ENCODE results near the gene CEP152.

Gene CEP152

DNA sequence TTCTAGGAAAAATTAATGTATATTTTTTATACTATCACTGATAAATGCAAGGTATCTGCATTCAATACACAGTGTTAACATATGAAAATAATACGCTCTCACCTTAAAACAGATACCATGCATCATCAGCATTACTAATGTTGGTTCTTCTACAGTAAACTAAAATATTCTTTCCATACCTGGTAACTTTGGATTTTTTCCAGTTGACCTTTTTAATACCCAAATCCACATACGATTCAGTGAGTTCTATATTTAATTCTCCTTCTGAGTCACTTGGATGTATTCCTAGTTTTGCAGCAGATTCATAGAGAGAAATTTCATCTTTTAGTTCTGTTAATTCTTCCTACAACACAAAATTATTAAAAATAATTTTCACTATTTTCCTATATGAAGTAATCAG lies 29.9 kb downstream of the CEP152 start:
- Histone ChIP-seq H3K27ac (ENCODE audit: low read depth, low read length) (no peak overlapping the region), H3K9ac (ENCODE audit: low read length) (no peak overlapping the region), H3K36me3 (ENCODE audit: low read length) (peaks cover 53% of the 10 kb centered on the region), H3K27me3 (ENCODE audit: low read length) (no peaks in the 10 kb centered on the region), H3F3A (ENCODE audit: insufficient read depth) (no peaks in the 10 kb centered on the region), H3K4me3 (ENCODE audit: insufficient read depth, low read length, poor library complexity, severe bottlenecking) (no peak overlapping the region), H3K9me2 (replicated peaks; ENCODE audit: insufficient read depth, low read length) (no peaks in the 10 kb centered on the region), H3K9me3 (ENCODE audit: insufficient read depth, low read length) (no peaks in the 10 kb centered on the region), H3K79me2 (ENCODE audit: insufficient read depth, low read length) (no peaks in the 10 kb centered on the region), H4K20me1 (ENCODE audit: low read depth, low read length) (no peaks in the 10 kb centered on the region), H3K4me2 (ENCODE audit: low read depth, low read length, poor library complexity, severe bottlenecking) (no peak overlapping the region), H2AFZ (ENCODE audit: low read depth, low read length, severe bottlenecking) (no peak overlapping the region)
- no peak for TF ChIP-seq EZH2phosphoT487 (conservative IDR thresholded peaks at IDR 0.05; ENCODE audit: low read length)
- TF ChIP-seq, protein P1, sequence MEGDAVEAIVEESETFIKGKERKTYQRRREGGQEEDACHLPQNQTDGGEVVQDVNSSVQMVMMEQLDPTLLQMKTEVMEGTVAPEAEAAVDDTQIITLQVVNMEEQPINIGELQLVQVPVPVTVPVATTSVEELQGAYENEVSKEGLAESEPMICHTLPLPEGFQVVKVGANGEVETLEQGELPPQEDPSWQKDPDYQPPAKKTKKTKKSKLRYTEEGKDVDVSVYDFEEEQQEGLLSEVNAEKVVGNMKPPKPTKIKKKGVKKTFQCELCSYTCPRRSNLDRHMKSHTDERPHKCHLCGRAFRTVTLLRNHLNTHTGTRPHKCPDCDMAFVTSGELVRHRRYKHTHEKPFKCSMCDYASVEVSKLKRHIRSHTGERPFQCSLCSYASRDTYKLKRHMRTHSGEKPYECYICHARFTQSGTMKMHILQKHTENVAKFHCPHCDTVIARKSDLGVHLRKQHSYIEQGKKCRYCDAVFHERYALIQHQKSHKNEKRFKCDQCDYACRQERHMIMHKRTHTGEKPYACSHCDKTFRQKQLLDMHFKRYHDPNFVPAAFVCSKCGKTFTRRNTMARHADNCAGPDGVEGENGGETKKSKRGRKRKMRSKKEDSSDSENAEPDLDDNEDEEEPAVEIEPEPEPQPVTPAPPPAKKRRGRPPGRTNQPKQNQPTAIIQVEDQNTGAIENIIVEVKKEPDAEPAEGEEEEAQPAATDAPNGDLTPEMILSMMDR (IDR thresholded peaks at IDR 0.05; ENCODE audit: insufficient read depth, low read length, poor library complexity, severe bottlenecking): no peak

DNA sequence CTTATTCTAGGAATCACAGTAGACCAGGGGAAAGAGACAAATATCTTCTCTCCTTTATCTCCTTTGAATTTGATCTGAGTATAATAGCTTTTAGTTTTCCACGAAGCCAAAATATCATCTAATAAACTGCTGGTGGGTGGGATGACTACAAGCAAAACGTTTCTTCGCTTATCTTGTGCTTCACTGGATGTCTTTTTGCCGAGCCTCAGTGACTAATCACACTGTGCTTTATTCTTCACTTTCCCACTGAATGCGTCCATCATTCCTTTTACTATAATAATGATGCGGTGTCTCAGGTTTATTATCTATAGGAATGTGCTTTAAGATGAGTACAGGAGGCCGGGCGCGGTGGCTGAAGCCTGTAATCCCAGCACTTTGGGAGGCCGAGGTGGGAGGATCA lies 32.5 kb downstream of the CEP152 start:
- Histone ChIP-seq H3K4me2 (ENCODE audit: low read depth, low read length, poor library complexity, severe bottlenecking) (no peak overlapping the region), H2AFZ (ENCODE audit: low read depth, low read length, severe bottlenecking) (no peak overlapping the region), H3K27ac (ENCODE audit: low read depth, low read length) (no peak overlapping the region), H3K9me2 (replicated peaks; ENCODE audit: insufficient read depth, low read length) (no peaks in the 10 kb centered on the region), H3K9ac (ENCODE audit: low read length) (no peak overlapping the region), H3K36me3 (ENCODE audit: low read length) (peaks cover 38% of the 10 kb centered on the region), H3K4me3 (ENCODE audit: insufficient read depth, low read length, poor library complexity, severe bottlenecking) (no peak overlapping the region), H3K9me3 (ENCODE audit: insufficient read depth, low read length) (no peaks in the 10 kb centered on the region), H3K79me2 (ENCODE audit: insufficient read depth, low read length) (peaks cover 9% of the 10 kb centered on the region), H3F3A (ENCODE audit: insufficient read depth) (no peaks in the 10 kb centered on the region), H3K27me3 (ENCODE audit: low read length) (no peaks in the 10 kb centered on the region), H4K20me1 (ENCODE audit: low read depth, low read length) (no peaks in the 10 kb centered on the region)
- no peak for TF ChIP-seq EZH2phosphoT487 (conservative IDR thresholded peaks at IDR 0.05; ENCODE audit: low read length)
- TF ChIP-seq, protein P1 (IDR thresholded peaks at IDR 0.05; ENCODE audit: insufficient read depth, low read length, poor library complexity, severe bottlenecking): no peak

- no peak overlapping the region for H3K4me2 ChIP-seq (ENCODE audit: low read depth, low read length, poor library complexity, severe bottlenecking)
- peaks cover 9% of the 10 kb centered on the region for H3K79me2 ChIP-seq (ENCODE audit: insufficient read depth, low read length)
- H3K27me3 ChIP-seq (ENCODE audit: low read length): no peaks in the 10 kb centered on the region
- H3K9me2 ChIP-seq (replicated peaks; ENCODE audit: insufficient read depth, low read length): no peaks in the 10 kb centered on the region
- no peaks in the 10 kb centered on the region for H3F3A ChIP-seq (ENCODE audit: insufficient read depth)
- no peaks in the 10 kb centered on the region for H4K20me1 ChIP-seq (ENCODE audit: low read depth, low read length)
- H3K27ac ChIP-seq (ENCODE audit: low read depth, low read length): no peak overlapping the region
- H2AFZ ChIP-seq (ENCODE audit: low read depth, low read length, severe bottlenecking): no peak overlapping the region
- no peak for TF ChIP-seq EZH2phosphoT487 (conservative IDR thresholded peaks at IDR 0.05; ENCODE audit: low read length)
- TF ChIP-seq, protein P1 (IDR thresholded peaks at IDR 0.05; ENCODE audit: insufficient read depth, low read length, poor library complexity, severe bottlenecking): no peak
- no peak overlapping the region for H3K9ac ChIP-seq (ENCODE audit: low read length)
- no peak overlapping the region for H3K4me3 ChIP-seq (ENCODE audit: insufficient read depth, low read length, poor library complexity, severe bottlenecking)
- H3K36me3 ChIP-seq (ENCODE audit: low read length): peaks cover 38% of the 10 kb centered on the region
- H3K9me3 ChIP-seq (ENCODE audit: insufficient read depth, low read length): no peaks in the 10 kb centered on the region
Observed at GRCh38 chr15:48777645-48778330, 33.1 kb downstream of the CEP152 start.

Data from SU-DHL-6 (cell line).